Cardiac fibroblast (primary cell): ENCODE measurements around the gene DHRSX.
"Not testable (repeated sequence)": the region's sequence is repeated elsewhere in the genome, so short reads cannot be mapped to it uniquely, and the experiment has no call there.

Experiments
- DNase-seq, 2 donors: peaks; one replicate each; pipeline versions ENCODE4 v3.0.0 to v3.0.0-alpha.2; 2010; ENCODE audit warnings: low read depth in 2 of 2
- H3K4me3 ChIP-seq, 2 donors: replicated peaks in 1 of 2; 1 replicate in 1 of 2; 2 replicates in 1 of 2; pipeline ENCODE4 v1.5.1; 2011; ENCODE audit warnings: low read depth in 2 of 2, low read length in 2 of 2, mild to moderate bottlenecking in 2 of 2, moderate library complexity in 1 of 2
- CTCF ChIP-seq: IDR thresholded peaks from one replicate; pipeline ENCODE4 v1.5.1; 2011; ENCODE audit warnings: low read depth, mild to moderate bottlenecking, low read length, inconsistent platforms

The DHRSX gene

GRCh38 chrX:2266445-2267349 is 234.1 kb downstream of the DHRSX start:
- no peak for DNase-seq
- no peak for TF ChIP-seq CTCF
- H3K4me3 ChIP-seq = no peak overlapping the region

DNA sequence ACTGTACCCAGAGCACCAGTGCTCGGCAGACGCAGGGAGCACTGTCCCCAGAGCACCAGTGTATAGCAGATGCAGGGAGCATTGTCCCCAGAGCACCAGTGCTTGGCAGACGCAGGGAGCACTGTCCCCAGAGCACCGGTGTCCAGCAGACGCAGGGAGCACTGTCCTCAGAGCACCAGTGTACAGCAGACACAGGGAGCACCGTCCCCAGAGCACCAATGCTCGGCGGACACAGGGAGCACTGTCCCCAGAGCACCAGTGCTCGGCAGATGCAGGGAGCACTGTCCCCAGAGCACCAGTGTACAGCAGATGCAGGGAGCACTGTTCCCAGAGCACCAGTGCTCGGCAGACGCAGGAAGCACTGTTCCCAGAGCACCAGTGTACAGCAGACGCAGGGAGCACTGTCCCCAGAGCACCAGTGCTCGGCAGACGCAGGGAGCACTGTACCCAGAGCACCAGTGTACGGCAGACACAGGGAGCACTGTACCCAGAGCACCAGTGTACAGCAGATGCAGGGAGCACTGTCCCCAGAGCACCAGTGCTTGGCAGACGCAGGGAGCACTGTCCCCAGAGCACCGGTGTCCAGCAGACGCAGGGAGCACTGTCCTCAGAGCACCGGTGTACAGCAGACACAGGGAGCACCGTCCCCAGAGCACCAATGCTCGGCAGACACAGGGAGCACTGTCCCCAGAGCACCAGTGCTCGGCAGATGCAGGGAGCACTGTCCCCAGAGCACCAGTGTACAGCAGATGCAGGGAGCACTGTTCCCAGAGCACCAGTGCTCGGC is 234.9 kb downstream of the DHRSX start:
- not testable (repeated sequence) for H3K4me3 ChIP-seq, DNase-seq

- H3K4me3 ChIP-seq = no peak overlapping the region
- no peak for DNase-seq
- no peak for TF ChIP-seq CTCF
Measured at GRCh38 chrX:2264179-2265030, 236.4 kb downstream of the DHRSX start.

DNA sequence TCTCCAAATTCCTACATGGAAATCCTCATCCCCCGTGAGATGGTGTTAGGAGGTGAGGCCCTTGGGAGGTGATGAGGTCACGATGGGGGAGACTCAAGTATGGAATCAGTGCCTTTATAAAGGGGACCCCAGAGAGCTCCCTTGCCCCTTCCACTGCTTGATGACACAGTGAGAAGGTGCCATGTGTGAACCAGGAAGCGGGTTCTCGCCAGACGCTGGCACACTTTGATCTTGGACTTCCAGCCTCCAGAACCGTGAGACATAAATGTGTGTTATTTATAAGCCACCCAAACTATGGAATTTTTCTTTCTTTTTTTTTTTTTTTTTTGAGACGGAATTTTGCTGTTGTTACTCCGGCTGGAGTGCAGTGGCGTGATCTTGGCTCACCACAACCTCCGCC is 237.6 kb downstream of the DHRSX start:
- no peak overlapping the region for H3K4me3 ChIP-seq
- no peak for DNase-seq
- no peak for TF ChIP-seq CTCF

- no peak overlapping the region for H3K4me3 ChIP-seq
- no peak for TF ChIP-seq CTCF
- no peak for DNase-seq
Measured at GRCh38 chrX:2262668-2263055, 238.1 kb downstream of the DHRSX start.

DNA sequence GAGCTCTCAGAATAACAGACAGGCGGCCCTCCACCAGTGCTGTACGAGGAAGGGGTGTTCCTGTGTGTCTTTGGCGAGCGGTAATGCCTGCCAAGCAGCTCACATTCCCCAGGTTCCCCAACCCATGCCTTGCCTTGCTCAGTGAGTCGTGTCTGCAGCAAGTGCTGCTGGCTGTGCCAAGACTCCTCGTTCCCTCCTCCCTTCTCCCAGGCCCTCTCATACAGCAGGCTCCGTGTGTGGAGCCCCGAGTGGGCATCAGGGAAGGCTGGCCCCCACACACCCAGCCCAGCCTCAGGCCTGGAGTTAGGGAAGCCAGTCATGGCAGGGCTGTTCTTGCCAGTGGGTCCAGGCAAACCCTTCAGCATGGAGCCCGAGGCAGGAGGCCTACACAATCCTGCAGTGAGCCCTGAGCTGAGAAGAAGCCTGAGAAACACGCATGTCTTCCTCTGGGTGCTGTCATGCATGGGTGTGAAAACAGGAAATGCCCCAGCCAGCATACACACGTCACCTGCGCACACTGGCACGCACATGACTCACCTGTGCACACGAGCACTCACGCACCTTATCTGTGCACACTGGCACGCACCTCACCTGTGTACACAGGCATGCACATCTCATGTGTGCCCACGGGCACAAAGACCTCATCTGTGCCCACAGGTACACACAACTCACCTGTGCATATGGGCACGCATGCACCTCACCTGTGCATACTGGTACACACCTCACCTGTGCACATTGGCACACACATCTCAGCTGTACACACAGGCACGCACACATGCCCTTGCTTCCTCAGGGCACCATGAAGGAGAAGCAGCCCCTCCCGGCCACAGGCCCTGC is 238.7 kb downstream of the DHRSX start:
- TF ChIP-seq CTCF = no peak
- H3K4me3 ChIP-seq = no peak overlapping the region
- DNase-seq = no peak
